Mesenchymal stem cell (in vitro differentiated cells and primary cell): ENCODE measurements around the gene FOXP1.

Experiments used
- DNase-seq: peaks from one replicate; pipeline ENCODE4 v3.0.0-alpha.2; 2013
- H2AFZ ChIP-seq: one replicate; pipeline ENCODE4 v1.6.1; 2013; ENCODE audit warnings: low read depth, mild to moderate bottlenecking, control low read depth, inconsistent platforms, low read length, moderate library complexity
- H2AK5ac ChIP-seq: 2 replicates; pipeline ENCODE4 v1.6.1; 2013; ENCODE audit warnings: low read length, moderate library complexity, mild to moderate bottlenecking, inconsistent platforms; ENCODE audit not compliant: severe bottlenecking
- H2BK120ac ChIP-seq: one replicate; pipeline ENCODE4 v1.6.1; 2013; ENCODE audit warnings: low read depth, mild to moderate bottlenecking, inconsistent platforms, low read length, moderate library complexity
- H2BK12ac ChIP-seq, 2 experiments: one replicate each; pipeline ENCODE4 v1.6.1; 2013; ENCODE audit warnings: inconsistent platforms in 2 of 2, low read length in 2 of 2, mild to moderate bottlenecking in 2 of 2, moderate library complexity in 2 of 2, control low read depth in 1 of 2
- H2BK15ac ChIP-seq: one replicate; pipeline ENCODE4 v1.6.1; 2013; ENCODE audit warnings: mild to moderate bottlenecking, low read depth, inconsistent platforms; ENCODE audit not compliant: poor library complexity, severe bottlenecking
- H2BK5ac ChIP-seq: 2 replicates; pipeline ENCODE4 v1.6.1; 2013; ENCODE audit warnings: low read depth, mild to moderate bottlenecking, low read length, control low read depth, inconsistent platforms; ENCODE audit not compliant: poor library complexity, severe bottlenecking
- H3K14ac ChIP-seq, 2 experiments: one replicate each; pipeline ENCODE4 v1.6.1; 2013; ENCODE audit warnings: inconsistent platforms in 2 of 2, low read length in 2 of 2, control low read depth in 1 of 2, mild to moderate bottlenecking in 1 of 2, moderate library complexity in 1 of 2
- H3K18ac ChIP-seq, 2 experiments: one replicate each; pipeline ENCODE4 v1.6.1; 2013; ENCODE audit warnings: inconsistent platforms in 2 of 2, low read length in 2 of 2, control low read depth in 1 of 2, low read depth in 1 of 2, mild to moderate bottlenecking in 1 of 2
- H3K23ac ChIP-seq, 2 experiments: one replicate each; pipeline ENCODE4 v1.6.1; 2013; ENCODE audit warnings: inconsistent platforms in 2 of 2, low read length in 2 of 2, mild to moderate bottlenecking in 2 of 2, moderate library complexity in 2 of 2, control low read depth in 1 of 2
- H3K27ac ChIP-seq: 2 replicates; pipeline ENCODE4 v1.5.1; 2013; ENCODE audit warnings: mild to moderate bottlenecking, moderate library complexity, low read length, control low read depth, inconsistent platforms; ENCODE audit not compliant: poor library complexity, severe bottlenecking
- H3K27me3 ChIP-seq, 2 experiments: 2 replicates each; pipeline versions ENCODE4 v1.6.1 to v1.7.0; 2013; ENCODE audit warnings: low read length in 2 of 2, mild to moderate bottlenecking in 2 of 2, moderate library complexity in 2 of 2, control low read depth in 1 of 2, inconsistent platforms in 1 of 2; ENCODE audit not compliant: control insufficient read depth in 1 of 2, insufficient read depth in 1 of 2
- H3K36me3 ChIP-seq, 2 experiments: 2 replicates each; pipeline versions ENCODE4 v1.6.1 to v1.7.0; 2013; ENCODE audit warnings: low read length in 2 of 2, control low read depth in 1 of 2, inconsistent platforms in 1 of 2, low read depth in 1 of 2, mild to moderate bottlenecking in 1 of 2; ENCODE audit not compliant: insufficient read depth in 2 of 2, control insufficient read depth in 1 of 2
- H3K4ac ChIP-seq, 2 experiments: one replicate each; pipeline ENCODE4 v1.6.1; 2013; ENCODE audit warnings: inconsistent platforms in 2 of 2, low read length in 2 of 2, mild to moderate bottlenecking in 2 of 2, moderate library complexity in 2 of 2, control low read depth in 1 of 2, low read depth in 1 of 2
- H3K4me1 ChIP-seq: 2 replicates; pipeline ENCODE4 v1.6.1; 2013; ENCODE audit warnings: low read depth, low read length, control low read depth; ENCODE audit not compliant: control insufficient read depth, insufficient read depth
- H3K4me2 ChIP-seq: 2 replicates; pipeline ENCODE4 v1.6.1; 2013; ENCODE audit warnings: low read length, mild to moderate bottlenecking, inconsistent platforms; ENCODE audit not compliant: poor library complexity, severe bottlenecking
- H3K4me3 ChIP-seq, 2 experiments: 2 replicates each; pipeline versions ENCODE4 v1.5.1 to v1.7.0; 2013; ENCODE audit warnings: low read length in 2 of 2, mild to moderate bottlenecking in 2 of 2, control low read depth in 1 of 2, low read depth in 1 of 2; ENCODE audit not compliant: insufficient read depth in 1 of 2
- H3K79me1 ChIP-seq: replicated peaks from 2 replicates; pipeline ENCODE4 v1.6.1; 2013; ENCODE audit warnings: mild to moderate bottlenecking, control low read depth, low read length, inconsistent platforms; ENCODE audit not compliant: poor library complexity, severe bottlenecking
- H3K9ac ChIP-seq: 2 replicates; pipeline ENCODE4 v1.7.0; 2013; ENCODE audit warnings: mild to moderate bottlenecking, low read length, moderate library complexity
- H3K9me3 ChIP-seq: 2 replicates; pipeline ENCODE4 v1.7.0; 2013; ENCODE audit warnings: mild to moderate bottlenecking, low read length; ENCODE audit not compliant: control insufficient read depth
- H4K8ac ChIP-seq: one replicate; pipeline ENCODE4 v1.6.1; 2013; ENCODE audit warnings: inconsistent platforms, mild to moderate bottlenecking, low read length, moderate library complexity
- H4K91ac ChIP-seq: one replicate; pipeline ENCODE4 v1.6.1; 2013; ENCODE audit warnings: mild to moderate bottlenecking, low read length, inconsistent platforms
- WGBS: methylation state at CpG from one replicate; pipeline ENCODE4 v1.1.7; 2013; ENCODE audit warnings: mixed read lengths; 5-methylcytosine and 5-hydroxymethylcytosine counted together

FOXP1 gene

GRCh38 chr3:71121429-71122167 is 461.9 kb downstream of the FOXP1 start:
- Histone ChIP-seq H2BK120ac (no peak overlapping the region), H2AK5ac (no peak overlapping the region), H3K9ac (no peak overlapping the region)

GRCh38 chr3:71120012-71120411 is 463.5 kb downstream of the FOXP1 start:
- Histone ChIP-seq H3K4me3 (no peak overlapping the region), H2BK15ac (no peak overlapping the region), H2AK5ac (no peak overlapping the region), H3K36me3 (peaks cover 0 to 2% of the 10 kb centered on the region in 2 experiments), H4K8ac (no peak overlapping the region), H3K4me2 (no peak overlapping the region), H2BK120ac (no peak overlapping the region), H3K18ac (no peak overlapping the region), H2BK12ac (no peak overlapping the region), H2BK5ac (no peak overlapping the region), H3K9ac (no peak overlapping the region), H3K4me1 (peaks cover 5% of the 10 kb centered on the region), H3K4ac (no peak overlapping the region), H3K9me3 (no peaks in the 10 kb centered on the region), H3K14ac (no peak overlapping the region), H4K91ac (no peak overlapping the region), H3K79me1 (peaks cover 23% of the 10 kb centered on the region), H2AFZ (no peak overlapping the region), H3K27me3 (no peaks in the 10 kb centered on the region), H3K23ac (no peak overlapping the region), H3K27ac (no peak overlapping the region)
- no peak for DNase-seq

More at GRCh38 chr3:71121429-71122167, 461.9 kb downstream of the FOXP1 start:
- H2BK12ac ChIP-seq: no peak overlapping the region
- no peak overlapping the region for H3K27ac ChIP-seq
- H3K4me3 ChIP-seq: no peak overlapping the region
- H4K8ac ChIP-seq: no peak overlapping the region
- no peak overlapping the region for H2BK15ac ChIP-seq
- WGBS: 95% methylated on average over 3 of the region's 3 CpGs
- no peak overlapping the region for H3K4me2 ChIP-seq
- H3K27me3 ChIP-seq: no peaks in the 10 kb centered on the region
- H3K14ac ChIP-seq: no peak overlapping the region
- H3K4ac ChIP-seq: no peak overlapping the region
- H3K23ac ChIP-seq: no peak overlapping the region
- no peak for DNase-seq
- no peak overlapping the region for H2BK5ac ChIP-seq
- H3K36me3 ChIP-seq: peaks cover 0 to 2% of the 10 kb centered on the region in 2 experiments
- peaks cover 23% of the 10 kb centered on the region for H3K79me1 ChIP-seq
- peaks cover 6% of the 10 kb centered on the region for H3K4me1 ChIP-seq
- no peaks in the 10 kb centered on the region for H3K9me3 ChIP-seq
- H3K18ac ChIP-seq: no peak overlapping the region
- no peak overlapping the region for H2AFZ ChIP-seq
- H4K91ac ChIP-seq: no peak overlapping the region

GRCh38 chr3:71119171-71119570 is 464.4 kb downstream of the FOXP1 start:
- Histone ChIP-seq H3K18ac (no peak overlapping the region), H3K4me1 (peaks cover 5% of the 10 kb centered on the region), H3K9me3 (no peaks in the 10 kb centered on the region), H2BK5ac (no peak overlapping the region), H3K4ac (no peak overlapping the region), H3K27me3 (no peaks in the 10 kb centered on the region), H3K9ac (no peak overlapping the region), H4K91ac (no peak overlapping the region), H4K8ac (no peak overlapping the region), H3K4me3 (no peak overlapping the region), H3K23ac (no peak overlapping the region), H3K36me3 (peaks cover 2 to 4% of the 10 kb centered on the region in 2 experiments), H2AFZ (no peak overlapping the region), H3K79me1 (peaks cover 27% of the 10 kb centered on the region), H2BK12ac (no peak overlapping the region), H3K4me2 (no peak overlapping the region), H2BK120ac (no peak overlapping the region), H2AK5ac (no peak overlapping the region), H2BK15ac (no peak overlapping the region), H3K14ac (no peak overlapping the region), H3K27ac (no peak overlapping the region)
- DNase-seq: no peak
- WGBS: 58% methylated on average over 2 of the region's 2 CpGs

- DNase-seq: no peak
Measured at GRCh38 chr3:71118436-71118835, 465.1 kb downstream of the FOXP1 start.

More at GRCh38 chr3:71118436-71118835, 465.1 kb downstream of the FOXP1 start:
- Histone ChIP-seq H3K4me2 (no peak overlapping the region), H3K27ac (no peak overlapping the region), H3K79me1 (peaks cover 28% of the 10 kb centered on the region), H3K9me3 (no peaks in the 10 kb centered on the region), H3K14ac (no peak overlapping the region), H4K8ac (no peak overlapping the region), H3K9ac (no peak overlapping the region), H3K4me1 (peaks cover 5% of the 10 kb centered on the region), H2BK120ac (no peak overlapping the region), H2BK5ac (no peak overlapping the region), H3K4me3 (no peak overlapping the region), H2BK15ac (no peak overlapping the region), H2AK5ac (no peak overlapping the region), H3K18ac (no peak overlapping the region), H3K23ac (no peak overlapping the region), H3K36me3 (peaks cover 2 to 7% of the 10 kb centered on the region in 2 experiments), H3K27me3 (no peaks in the 10 kb centered on the region), H3K4ac (no peak overlapping the region), H2BK12ac (no peak overlapping the region), H4K91ac (no peak overlapping the region), H2AFZ (no peak overlapping the region)
- WGBS: 91% methylated on average over 2 of the region's 4 CpGs
